Measurements from ENCODE around the gene STK32C. TPM values are rescaled to one million over a fixed set of nuclear protein-coding genes. Genes with fewer than 3 reads are reported as not detected.

Gene STK32C
- total and polyA plus RNA-seq, 10 of the 15 experiments (the other 5 are each of a cell fraction or from before 2014, with no cell fraction given): 1.5 to 18.1 (median 6.4) TPM

DNA sequence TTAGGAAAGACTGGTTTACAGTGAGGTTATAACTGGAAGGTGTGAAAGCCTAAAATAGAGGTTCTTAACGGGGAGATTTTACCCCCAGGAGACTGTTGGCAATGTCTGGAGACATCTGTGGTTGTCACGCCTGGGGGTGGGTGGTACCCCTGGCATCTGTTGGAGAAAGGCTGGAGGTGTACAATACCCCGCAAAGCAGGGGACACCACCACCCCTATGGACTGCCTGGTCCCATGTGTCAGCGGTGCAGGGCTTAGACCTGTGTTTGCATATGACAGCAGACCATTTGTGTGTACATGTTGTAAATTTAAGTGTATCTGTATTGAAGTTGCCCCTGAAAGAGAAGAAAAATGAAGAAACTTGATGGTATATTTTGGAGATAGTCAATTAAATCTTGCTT is 34.0 kb upstream of the STK32C start:
- H4K20me1 ChIP-seq (ENCODE audit: control insufficient read depth, insufficient read depth): no peaks in the 10 kb centered on the region
- in situ Hi-C loops (cut with MboI) (no loop called here), intact Hi-C loops (cut with micrococcal nuclease; ENCODE audit: unreplicated experiment) (no loop called here)
- WGBS (ENCODE audit: insufficient coverage, insufficient replicate concordance, low lambda C conversion rate, missing lambda C conversion rate): 48% methylated on average over 4 of the region's 4 CpGs
- no peaks in the 10 kb centered on the region for H3K27me3 ChIP-seq (replicated peaks in 1 of 2; ENCODE audit: control insufficient read depth in 2 of 2, insufficient read depth in 2 of 2, low read length in 1 of 2)
- H3K79me2 ChIP-seq (ENCODE audit: control insufficient read depth, insufficient read depth, low read length): no peaks in the 10 kb centered on the region
- TF ChIP-seq HCFC1 (IDR thresholded peaks at IDR 0.05; ENCODE audit: low read length): no peak
- TF ChIP-seq MEF2A (IDR thresholded peaks at IDR 0.05; ENCODE audit: insufficient read depth, low read depth, low read length): no peak
- no peak for TF ChIP-seq CHD1 (IDR thresholded peaks at IDR 0.05; ENCODE audit: low read depth, low read length)
- TF ChIP-seq NFXL1 (IDR thresholded peaks at IDR 0.05; ENCODE audit: borderline replicate concordance): no peak
- H3K4me3 ChIP-seq: no peak overlapping the region
- BruUV-seq (replicated peaks): no TSS peak
- ATAC-seq (no peak), DNase-seq (ENCODE audit: low read depth, low spot score) (no peak), FAIRE-seq (no peak)
- POLR2A ChIA-PET: no interaction called here
- H2AFZ ChIP-seq (ENCODE audit: control insufficient read depth, low read depth, low read length): no peak overlapping the region
- SMC1A ChIA-PET (ENCODE audit: uncharacterized antibody, unreplicated experiment): no interaction called here
- no peak overlapping the region for H3K4me2 ChIP-seq (ENCODE audit: control insufficient read depth, insufficient read depth)
- RAD21 ChIA-PET (ENCODE audit: unreplicated experiment): no interaction called here
- no peak overlapping the region for H3K27ac ChIP-seq (ENCODE audit: control insufficient read depth, insufficient read depth)
- CTCF ChIA-PET: interaction anchor here (1.2 kb wide), 1 partner anchor 11 kb away, joined by 3 read pairs; no protein-coding TSS in a partner anchor
- H3K9ac ChIP-seq (ENCODE audit: control insufficient read depth, insufficient read depth, low read length): no peak overlapping the region
- H3K9me3 ChIP-seq (replicated peaks; ENCODE audit: control insufficient read depth, insufficient read depth, low read length): no peaks in the 10 kb centered on the region
- H3K36me3 ChIP-seq (ENCODE audit: control insufficient read depth in 2 of 2, insufficient read depth in 2 of 2, low read length in 1 of 2): no peaks in the 10 kb centered on the region; a peak in 1 of 4 replicates
- no peaks in the 10 kb centered on the region for H3K4me1 ChIP-seq (ENCODE audit: control insufficient read depth, insufficient read depth, low read length)

GRCh38 chr10:132341017-132341416 is 33.3 kb upstream of the STK32C start:
- ChIA-PET RAD21 (ENCODE audit: unreplicated experiment) (no interaction called here), SMC1A (ENCODE audit: uncharacterized antibody, unreplicated experiment) (no interaction called here)

More at GRCh38 chr10:132341017-132341416, 33.3 kb upstream of the STK32C start:
- Histone ChIP-seq H3K4me1 (ENCODE audit: control insufficient read depth, insufficient read depth, low read length) (peaks cover 6% of the 10 kb centered on the region), H3K36me3 (ENCODE audit: control insufficient read depth in 2 of 2, insufficient read depth in 2 of 2, low read length in 1 of 2) (no peaks in the 10 kb centered on the region; a peak in 1 of 4 replicates), H4K20me1 (ENCODE audit: control insufficient read depth, insufficient read depth) (no peaks in the 10 kb centered on the region), H3K4me2 (ENCODE audit: control insufficient read depth, insufficient read depth) (no peak overlapping the region), H3K79me2 (ENCODE audit: control insufficient read depth, insufficient read depth, low read length) (no peaks in the 10 kb centered on the region), H2AFZ (ENCODE audit: control insufficient read depth, low read depth, low read length) (no peak overlapping the region), H3K27ac (ENCODE audit: control insufficient read depth, insufficient read depth) (no peak overlapping the region), H3K4me3 (no peak overlapping the region), H3K9ac (ENCODE audit: control insufficient read depth, insufficient read depth, low read length) (no peak overlapping the region), H3K9me3 (replicated peaks; ENCODE audit: control insufficient read depth, insufficient read depth, low read length) (no peaks in the 10 kb centered on the region), H3K27me3 (replicated peaks in 1 of 2; ENCODE audit: control insufficient read depth in 2 of 2, insufficient read depth in 2 of 2, low read length in 1 of 2) (no peaks in the 10 kb centered on the region)
- ChIA-PET CTCF (no interaction called here), POLR2A (interaction anchor here (0.6 kb wide), 1 partner anchor 116 kb away, joined by 3 read pairs; no protein-coding TSS in a partner anchor)
- in situ Hi-C loops (cut with MboI) (no loop called here), intact Hi-C loops (cut with micrococcal nuclease; ENCODE audit: unreplicated experiment) (no loop called here)
- no TSS peak for BruUV-seq (replicated peaks)
- TF ChIP-seq, protein P1, sequence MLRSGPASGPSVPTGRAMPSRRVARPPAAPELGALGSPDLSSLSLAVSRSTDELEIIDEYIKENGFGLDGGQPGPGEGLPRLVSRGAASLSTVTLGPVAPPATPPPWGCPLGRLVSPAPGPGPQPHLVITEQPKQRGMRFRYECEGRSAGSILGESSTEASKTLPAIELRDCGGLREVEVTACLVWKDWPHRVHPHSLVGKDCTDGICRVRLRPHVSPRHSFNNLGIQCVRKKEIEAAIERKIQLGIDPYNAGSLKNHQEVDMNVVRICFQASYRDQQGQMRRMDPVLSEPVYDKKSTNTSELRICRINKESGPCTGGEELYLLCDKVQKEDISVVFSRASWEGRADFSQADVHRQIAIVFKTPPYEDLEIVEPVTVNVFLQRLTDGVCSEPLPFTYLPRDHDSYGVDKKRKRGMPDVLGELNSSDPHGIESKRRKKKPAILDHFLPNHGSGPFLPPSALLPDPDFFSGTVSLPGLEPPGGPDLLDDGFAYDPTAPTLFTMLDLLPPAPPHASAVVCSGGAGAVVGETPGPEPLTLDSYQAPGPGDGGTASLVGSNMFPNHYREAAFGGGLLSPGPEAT (IDR thresholded peaks at IDR 0.05; ENCODE audit: low read depth): no peak
- TF ChIP-seq RUNX3 (IDR thresholded peaks at IDR 0.05; ENCODE audit: low read length) (no peak), IKZF2 (IDR thresholded peaks at IDR 0.05) (no peak), POLR2A (IDR thresholded peaks at IDR 0.05; ENCODE audit: low read depth, low read length) (no peak), RAD21 (IDR thresholded peaks at IDR 0.05; ENCODE audit: insufficient read depth, low read depth, low read length) (no peak), TCF12 (IDR thresholded peaks at IDR 0.05; ENCODE audit: low read depth, low read length) (no peak)
- DNase-seq (ENCODE audit: low read depth, low spot score): no peak
- 20% methylated on average over 6 of the region's 6 CpGs for WGBS (ENCODE audit: insufficient coverage, insufficient replicate concordance, low lambda C conversion rate, missing lambda C conversion rate)
- ATAC-seq: no peak
- FAIRE-seq: no peak

Data from GM12878 (cell line).